SK-N-SH (cell line): ENCODE results near the gene EED. TPM values are rescaled to one million over a fixed set of nuclear protein-coding genes. Genes with fewer than 3 reads are reported as not detected.

Experiments used
- CTCF ChIA-PET: fragments of 300-600, 350-600 bp; formaldehyde crosslinking; extraction: SDS; loops from one replicate; lab custom pipeline; 2021; lab: Yijun Ruan, JAX
- POLR2A ChIA-PET: fragments of 350-600 bp; sonication (Branson Sonifier 250); formaldehyde crosslinking; extraction: SDS; loops from one replicate; lab custom pipeline; 2020; ENCODE audit warnings: antibody characterized with exemption, inconsistent platforms; lab: Yijun Ruan, JAX
- DNase-seq: peaks from one replicate; pipeline ENCODE4 v3.0.0; 2012
- H2AFZ ChIP-seq: fragments of 200-600 bp; sonication (generic); 2 replicates; pipeline ENCODE4 v1.8.1; 2016; ENCODE audit warnings: antibody characterized with exemption, mild to moderate bottlenecking, low read depth
- H3F3A ChIP-seq: fragments of 200-600 bp; sonication (generic); replicated peaks from 2 replicates; pipeline ENCODE3; 2016; ENCODE audit warnings: antibody characterized with exemption, mild to moderate bottlenecking; ENCODE audit not compliant: insufficient read depth
- H3K27ac ChIP-seq, 2 experiments: fragments of 200-500 bp in 1 of 2; fragments of 200-600 bp in 1 of 2; sonication (Bioruptor generic) in 1 of 2; sonication (generic), shearing (Covaris generic) in 1 of 2; 2 replicates each; pipeline versions ENCODE4 v1.5.1 to v1.6.1; 2014 to 2016; ENCODE audit warnings: low read depth in 2 of 2, inconsistent platforms in 1 of 2, low read length in 1 of 2, mild to moderate bottlenecking in 1 of 2, mixed read lengths in 1 of 2
- H3K27me3 ChIP-seq: fragments of 200-600 bp; sonication (generic), shearing (Covaris generic); 2 replicates; pipeline ENCODE4 v1.6.1; 2016; ENCODE audit warnings: mixed run types; ENCODE audit not compliant: insufficient read depth
- H3K36me3 ChIP-seq, 2 experiments: fragments of 200-500 bp in 1 of 2; fragments of 200-600 bp in 1 of 2; sonication (Bioruptor generic) in 1 of 2; sonication (generic) in 1 of 2; replicated peaks in 1 of 2; 2 replicates each; pipeline versions ENCODE3 to v1.5.1; 2014 to 2016; ENCODE audit warnings: low read length in 1 of 2, mild to moderate bottlenecking in 1 of 2; ENCODE audit not compliant: insufficient read depth in 2 of 2, control insufficient read depth in 1 of 2
- H3K4me1 ChIP-seq, 2 experiments: fragments of 200-500 bp in 1 of 2; fragments of 200-600 bp in 1 of 2; sonication (Bioruptor generic) in 1 of 2; sonication (generic), shearing (Covaris generic) in 1 of 2; 2 replicates each; pipeline versions ENCODE4 v1.5.1 to v1.6.1; 2014 to 2016; ENCODE audit warnings: low read depth in 1 of 2, low read length in 1 of 2, mixed run types in 1 of 2; ENCODE audit not compliant: insufficient read depth in 2 of 2, control insufficient read depth in 1 of 2
- H3K4me2 ChIP-seq: fragments of 200-600 bp; sonication (generic), shearing (Covaris generic); 2 replicates; pipeline ENCODE4 v1.6.1; 2017; ENCODE audit warnings: mixed run types
- H3K4me3 ChIP-seq, 2 experiments: fragments of 200-500 bp in 1 of 2; fragments of 200-600 bp in 1 of 2; sonication (Bioruptor generic) in 1 of 2; sonication (generic), shearing (Covaris generic) in 1 of 2; 2 replicates each; pipeline versions ENCODE4 v1.5.1 to v1.8.1; 2014 to 2016; ENCODE audit warnings: low read depth in 2 of 2, inconsistent platforms in 1 of 2, low read length in 1 of 2, mild to moderate bottlenecking in 1 of 2, mixed read lengths in 1 of 2, moderate library complexity in 1 of 2
- H3K79me2 ChIP-seq: fragments of 200-600 bp; sonication (generic); 2 replicates; pipeline ENCODE4 v1.8.1; 2017; ENCODE audit warnings: mild to moderate bottlenecking; ENCODE audit not compliant: insufficient read depth
- H3K9ac ChIP-seq: fragments of 200-600 bp; sonication (generic); 2 replicates; pipeline ENCODE4 v1.6.1; 2017; ENCODE audit warnings: mixed run types
- H3K9me2 ChIP-seq: fragments of 200-600 bp; sonication (generic); 2 replicates; pipeline ENCODE4 v1.6.1; 2017; ENCODE audit warnings: mixed run types
- H3K9me3 ChIP-seq: fragments of 200-600 bp; sonication (generic); 2 replicates; pipeline ENCODE4 v1.6.1; 2017; ENCODE audit warnings: mixed run types, mild to moderate bottlenecking, moderate library complexity
- H4K20me1 ChIP-seq: fragments of 200-600 bp; sonication (generic); 2 replicates; pipeline ENCODE4 v1.6.1; 2017; ENCODE audit warnings: mild to moderate bottlenecking, mixed run types; ENCODE audit not compliant: insufficient read depth
- CHD2 ChIP-seq: fragments of 150-350 bp; IDR thresholded peaks from 2 replicates; pipeline ENCODE4 v1.6.1; 2018; ENCODE audit warnings: low read length; ENCODE audit not compliant: partially characterized antibody
- ELF1 ChIP-seq: IDR thresholded peaks from 2 replicates; pipeline ENCODE4 v1.4.0; 2012
- EZH2phosphoT487 ChIP-seq: fragments of 200-600 bp; sonication (generic); IDR thresholded peaks from 2 replicates; pipeline ENCODE4 v1.6.1; 2017; ENCODE audit warnings: low read depth, mixed run types, mild to moderate bottlenecking, antibody characterized with exemption, moderate library complexity, borderline replicate concordance
- FOXJ3 ChIP-seq: sonication (generic); formaldehyde crosslinking; IDR thresholded peaks from 2 replicates; pipeline ENCODE4 v1.5.1; 2020; ENCODE audit warnings: mild to moderate bottlenecking, missing genetic modification reagents
- FOXM1 ChIP-seq: IDR thresholded peaks from 2 replicates; pipeline ENCODE4 v1.4.0; 2012; ENCODE audit warnings: low read depth, mild to moderate bottlenecking
- JUND ChIP-seq: IDR thresholded peaks from 2 replicates; pipeline ENCODE4 v1.4.0; 2012
- MXI1 ChIP-seq: IDR thresholded peaks from 2 replicates; pipeline ENCODE4 v1.6.1; 2012; ENCODE audit warnings: mild to moderate bottlenecking, low read depth, low read length, improper control_type of control experiment
- NFIC ChIP-seq: IDR thresholded peaks from 2 replicates; pipeline ENCODE4 v1.4.0; 2012; ENCODE audit warnings: borderline replicate concordance
- NRF1 ChIP-seq: IDR thresholded peaks from 2 replicates; pipeline ENCODE4 v1.6.1; 2012; ENCODE audit warnings: low read depth, mild to moderate bottlenecking, low read length
- POLR2AphosphoS5 ChIP-seq: IDR thresholded peaks from 2 replicates; pipeline ENCODE4 v1.6.1; 2012; ENCODE audit warnings: low read depth, low read length
- RAD21 ChIP-seq: IDR thresholded peaks from 2 replicates; pipeline ENCODE4 v1.6.1; 2012; ENCODE audit warnings: mild to moderate bottlenecking, low read length
- RFX5 ChIP-seq: IDR thresholded peaks from 2 replicates; pipeline ENCODE4 v1.6.1; 2012; ENCODE audit warnings: mild to moderate bottlenecking, improper control_type of control experiment, low read length
- TAF1 ChIP-seq: IDR thresholded peaks from 2 replicates; pipeline ENCODE4 v1.6.1; 2012; ENCODE audit warnings: low read depth, mild to moderate bottlenecking, low read length, moderate library complexity, borderline replicate concordance
- USF1 ChIP-seq: IDR thresholded peaks from 2 replicates; pipeline ENCODE4 v1.4.0; 2012; ENCODE audit warnings: low read depth, borderline replicate concordance
- YY1 ChIP-seq: IDR thresholded peaks from 2 replicates; pipeline ENCODE4 v1.4.0; 2012; ENCODE audit warnings: low read depth, mild to moderate bottlenecking
- ZBTB33 ChIP-seq: IDR thresholded peaks from 2 replicates; pipeline ENCODE4 v1.4.0; 2012; ENCODE audit warnings: low read depth, borderline replicate concordance
- WGBS: methylation state at CpG from one replicate; pipeline ENCODE4 v1.1.6; 2017; ENCODE audit warnings: low lambda C conversion rate; 5-methylcytosine and 5-hydroxymethylcytosine counted together
- polyA plus RNA-seq, 3 experiments: library from polyadenylated mRNA; depleted of rRNA; stranded (reverse); fragments of >200 nt; gene quantifications; 2 replicates each; pipeline ENCODE4 v1.2.3, GENCODE V29; 2012
- TF ChIP-seq, protein P1 (sequence below): fragments of 200-600 bp; sonication (generic); IDR thresholded peaks from 2 replicates; pipeline ENCODE4 v1.6.1; 2017; ENCODE audit warnings: antibody characterized with exemption, mild to moderate bottlenecking, moderate library complexity
- TF ChIP-seq, protein P2 (sequence below): IDR thresholded peaks from 2 replicates; pipeline ENCODE4 v1.6.1; 2012; ENCODE audit warnings: mild to moderate bottlenecking, low read depth, low read length, moderate library complexity

EED gene
- polyA plus RNA-seq, 1 of the 3 experiments (the other 2 are of a cell fraction), result 12.8 TPM

GRCh38 chr11:86244522-86245368 is at the start of gene EED (continued):
- TF ChIP-seq, protein P1, sequence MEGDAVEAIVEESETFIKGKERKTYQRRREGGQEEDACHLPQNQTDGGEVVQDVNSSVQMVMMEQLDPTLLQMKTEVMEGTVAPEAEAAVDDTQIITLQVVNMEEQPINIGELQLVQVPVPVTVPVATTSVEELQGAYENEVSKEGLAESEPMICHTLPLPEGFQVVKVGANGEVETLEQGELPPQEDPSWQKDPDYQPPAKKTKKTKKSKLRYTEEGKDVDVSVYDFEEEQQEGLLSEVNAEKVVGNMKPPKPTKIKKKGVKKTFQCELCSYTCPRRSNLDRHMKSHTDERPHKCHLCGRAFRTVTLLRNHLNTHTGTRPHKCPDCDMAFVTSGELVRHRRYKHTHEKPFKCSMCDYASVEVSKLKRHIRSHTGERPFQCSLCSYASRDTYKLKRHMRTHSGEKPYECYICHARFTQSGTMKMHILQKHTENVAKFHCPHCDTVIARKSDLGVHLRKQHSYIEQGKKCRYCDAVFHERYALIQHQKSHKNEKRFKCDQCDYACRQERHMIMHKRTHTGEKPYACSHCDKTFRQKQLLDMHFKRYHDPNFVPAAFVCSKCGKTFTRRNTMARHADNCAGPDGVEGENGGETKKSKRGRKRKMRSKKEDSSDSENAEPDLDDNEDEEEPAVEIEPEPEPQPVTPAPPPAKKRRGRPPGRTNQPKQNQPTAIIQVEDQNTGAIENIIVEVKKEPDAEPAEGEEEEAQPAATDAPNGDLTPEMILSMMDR, result no peak
- TF ChIP-seq NFIC (no peak), EZH2phosphoT487 (no peak), FOXJ3 (CRISPR knock-in tag) (0 out of 2 replicates have a peak, but pooled peaks have one; percentile 62), FOXM1 (no peak)
- TF ChIP-seq, protein P2, sequence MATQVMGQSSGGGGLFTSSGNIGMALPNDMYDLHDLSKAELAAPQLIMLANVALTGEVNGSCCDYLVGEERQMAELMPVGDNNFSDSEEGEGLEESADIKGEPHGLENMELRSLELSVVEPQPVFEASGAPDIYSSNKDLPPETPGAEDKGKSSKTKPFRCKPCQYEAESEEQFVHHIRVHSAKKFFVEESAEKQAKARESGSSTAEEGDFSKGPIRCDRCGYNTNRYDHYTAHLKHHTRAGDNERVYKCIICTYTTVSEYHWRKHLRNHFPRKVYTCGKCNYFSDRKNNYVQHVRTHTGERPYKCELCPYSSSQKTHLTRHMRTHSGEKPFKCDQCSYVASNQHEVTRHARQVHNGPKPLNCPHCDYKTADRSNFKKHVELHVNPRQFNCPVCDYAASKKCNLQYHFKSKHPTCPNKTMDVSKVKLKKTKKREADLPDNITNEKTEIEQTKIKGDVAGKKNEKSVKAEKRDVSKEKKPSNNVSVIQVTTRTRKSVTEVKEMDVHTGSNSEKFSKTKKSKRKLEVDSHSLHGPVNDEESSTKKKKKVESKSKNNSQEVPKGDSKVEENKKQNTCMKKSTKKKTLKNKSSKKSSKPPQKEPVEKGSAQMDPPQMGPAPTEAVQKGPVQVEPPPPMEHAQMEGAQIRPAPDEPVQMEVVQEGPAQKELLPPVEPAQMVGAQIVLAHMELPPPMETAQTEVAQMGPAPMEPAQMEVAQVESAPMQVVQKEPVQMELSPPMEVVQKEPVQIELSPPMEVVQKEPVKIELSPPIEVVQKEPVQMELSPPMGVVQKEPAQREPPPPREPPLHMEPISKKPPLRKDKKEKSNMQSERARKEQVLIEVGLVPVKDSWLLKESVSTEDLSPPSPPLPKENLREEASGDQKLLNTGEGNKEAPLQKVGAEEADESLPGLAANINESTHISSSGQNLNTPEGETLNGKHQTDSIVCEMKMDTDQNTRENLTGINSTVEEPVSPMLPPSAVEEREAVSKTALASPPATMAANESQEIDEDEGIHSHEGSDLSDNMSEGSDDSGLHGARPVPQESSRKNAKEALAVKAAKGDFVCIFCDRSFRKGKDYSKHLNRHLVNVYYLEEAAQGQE, result 0 out of 2 replicates have a peak, but pooled peaks have one; percentile 1

- no peaks in the 10 kb centered on the region; a peak in 3 of 4 replicates for H3K4me1 ChIP-seq
- H3F3A ChIP-seq, result no peaks in the 10 kb centered on the region
- no peaks in the 10 kb centered on the region for H3K9me2 ChIP-seq
- CTCF ChIA-PET, result interaction anchor here (2.0 to 6.1 kb wide), 3 partner anchors 10 to 153 kb away, joined by 11 to 49 read pairs (median 14); no protein-coding TSS in a partner anchor
- no peak overlapping the region for H3K27ac ChIP-seq
- POLR2A ChIA-PET, result no interaction called here
- no peaks in the 10 kb centered on the region for H3K79me2 ChIP-seq
- H3K4me3 ChIP-seq, result no peak overlapping the region
- no peaks in the 10 kb centered on the region for H3K27me3 ChIP-seq
- H4K20me1 ChIP-seq, result no peaks in the 10 kb centered on the region
- WGBS, result 91% methylated on average over 18 of the region's 18 CpGs
- H3K9me3 ChIP-seq, result no peaks in the 10 kb centered on the region
- no peaks in the 10 kb centered on the region for H3K36me3 ChIP-seq
- DNase-seq, result no peak
- TF ChIP-seq USF1 (no peak), ELF1 (no peak), ZBTB33 (no peak), YY1 (no peak), CHD2 (no peak), NRF1 (no peak), TAF1 (no peak), POLR2AphosphoS5 (no peak), RAD21 (no peak), MXI1 (no peak), JUND (no peak), RFX5 (no peak)
- TF ChIP-seq, protein P2, result no peak
- H3K4me2 ChIP-seq, result no peak overlapping the region
- H2AFZ ChIP-seq, result no peak overlapping the region
- H3K9ac ChIP-seq, result no peak overlapping the region
Observed at GRCh38 chr11:86194998-86195397, 49.6 kb upstream of the EED start.
